Natural killer cell (primary cell): ENCODE results near the gene MYH14. TPM values are rescaled to one million over a fixed set of nuclear protein-coding genes. Genes with fewer than 3 reads are reported as not detected.

ENCODE experiments used
- ATAC-seq, 3 donors: fragments of 150-1000 bp in 2 of 3; fragments of 200-7000 bp in 1 of 3; cut with Tn5 transposase; 1 replicate in 1 of 3; 2 replicates in 2 of 3; pipeline ENCODE4 v1.10.0; 2021; ENCODE audit warnings: mild to moderate bottlenecking in 2 of 3, moderate library complexity in 2 of 3
- DNase-seq, 2 donors: peaks; one replicate each; pipeline versions ENCODE4 v3.0.0 to v3.0.0-alpha.2; 2013 to 2021; ENCODE audit warnings: mixed read lengths in 1 of 2
- H3K27ac ChIP-seq: one replicate; pipeline ENCODE4 v1.5.1; 2013; ENCODE audit warnings: mild to moderate bottlenecking, low read length
- H3K27me3 ChIP-seq: one replicate; pipeline ENCODE4 v1.6.1; 2013; ENCODE audit warnings: low read length; ENCODE audit not compliant: control insufficient read depth, insufficient read depth
- H3K36me3 ChIP-seq: one replicate; pipeline ENCODE4 v1.6.1; 2013; ENCODE audit warnings: low read length; ENCODE audit not compliant: control insufficient read depth, insufficient read depth
- H3K4me1 ChIP-seq: one replicate; pipeline ENCODE4 v1.6.1; 2013; ENCODE audit warnings: low read length; ENCODE audit not compliant: control insufficient read depth, insufficient read depth
- H3K4me3 ChIP-seq: one replicate; pipeline ENCODE4 v1.5.1; 2013; ENCODE audit warnings: low read length
- H3K9me3 ChIP-seq: one replicate; pipeline ENCODE4 v1.6.1; 2013; ENCODE audit warnings: low read length; ENCODE audit not compliant: control insufficient read depth, insufficient read depth
- H3K27ac Mint-ChIP-seq, 2 donors: one replicate each; pipeline ENCODE4 v1.8.0; 2022; ENCODE audit warnings: mild to moderate bottlenecking in 2 of 2, mixed read lengths in 2 of 2, moderate library complexity in 1 of 2
- H3K27me3 Mint-ChIP-seq, 2 donors: one replicate each; pipeline ENCODE4 v1.8.0; 2022; ENCODE audit warnings: low read depth in 2 of 2, mixed read lengths in 2 of 2
- H3K36me3 Mint-ChIP-seq: one replicate; pipeline ENCODE4 v1.8.0; 2022; ENCODE audit warnings: mixed read lengths
- H3K4me1 Mint-ChIP-seq, 2 donors: one replicate each; pipeline ENCODE4 v1.8.0; 2022; ENCODE audit warnings: mixed read lengths in 2 of 2
- H3K4me3 Mint-ChIP-seq: one replicate; pipeline ENCODE4 v1.8.0; 2022; ENCODE audit warnings: mild to moderate bottlenecking, moderate library complexity, mixed read lengths
- H3K9me3 Mint-ChIP-seq, 2 donors: one replicate each; pipeline ENCODE4 v1.8.0; 2022; ENCODE audit warnings: mixed read lengths in 2 of 2
- CTCF ChIP-seq: fragments of 200-600 bp; IDR thresholded peaks from one replicate; pipeline ENCODE4 v1.8.0; 2022; ENCODE audit warnings: antibody characterized with exemption
- WGBS: methylation state at CpG from one replicate; pipeline ENCODE4 v1.1.7; 2013; ENCODE audit warnings: missing lambda C conversion rate; ENCODE audit not compliant: insufficient coverage; 5-methylcytosine and 5-hydroxymethylcytosine counted together
- intact Hi-C: fragments of 100-400 bp; cut with micrococcal nuclease; formaldehyde crosslinking; loops from one replicate; pipeline ENCODE4 v1.14.2; 2022
- total RNA-seq, 4 donors: library from RNA; stranded (reverse); fragments of 120-200 nt in 1 of 4; gene quantifications; one replicate each; pipeline versions ENCODE4 v1.2.3 to v1.2.4, GENCODE V29; 2013 to 2022

MYH14 gene
- total RNA-seq, 3 donors from 2014 or later (not counting 1 experiment from before 2014, with no cell fraction given): not detected

- no peaks in the 10 kb centered on the region for H3K9me3 ChIP-seq
- DNase-seq (no peak), ATAC-seq (no peak)
- H3K4me1 ChIP-seq: no peaks in the 10 kb centered on the region
- H3K36me3 ChIP-seq: no peaks in the 10 kb centered on the region
- Mint-ChIP-seq H3K4me3 (no peak overlapping the region), H3K36me3 (no peaks in the 10 kb centered on the region), H3K27me3 (peaks cover 26 to 37% of the 10 kb centered on the region in 2 donors), H3K4me1 (no peaks in the 10 kb centered on the region), H3K9me3 (peaks cover 0 to 4% of the 10 kb centered on the region in 2 donors), H3K27ac (no peak overlapping the region)
- intact Hi-C loops: no loop called here
- 81% methylated on average over 3 of the region's 5 CpGs for WGBS
- H3K27ac ChIP-seq: no peak overlapping the region
- no peak overlapping the region for H3K4me3 ChIP-seq
- no peak for TF ChIP-seq CTCF
- no peaks in the 10 kb centered on the region for H3K27me3 ChIP-seq
Measured at GRCh38 chr19:50195224-50195623, 8.2 kb upstream of the MYH14 start.

DNA sequence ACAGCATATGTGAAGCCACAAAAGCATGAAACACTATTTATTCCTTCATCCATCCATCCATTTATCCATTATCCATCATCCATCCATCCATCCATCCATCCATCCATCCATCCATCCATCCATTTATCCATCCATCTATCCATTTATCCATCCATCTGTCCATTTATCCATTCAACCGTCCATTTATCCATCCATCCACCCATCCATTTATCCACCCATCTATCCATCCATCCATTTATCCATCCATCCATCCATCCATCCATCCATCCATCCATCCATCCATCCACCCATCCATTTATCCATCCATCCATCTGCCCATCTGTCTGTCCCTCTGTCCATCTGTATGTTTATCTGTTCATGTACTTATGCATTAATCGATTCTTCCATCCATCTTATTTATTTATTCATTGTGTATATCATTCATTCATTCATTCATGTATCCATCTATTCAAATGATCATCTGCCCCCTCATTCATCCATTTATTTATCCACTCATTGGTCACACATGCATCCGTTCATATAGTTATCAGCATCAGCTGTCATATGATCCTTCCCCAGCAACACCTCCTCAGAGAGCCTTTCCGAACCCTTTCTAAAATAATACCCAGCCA lies 7.0 kb upstream of the MYH14 start:
- DNase-seq: no peak
- Histone ChIP-seq H3K36me3 (no peaks in the 10 kb centered on the region), H3K9me3 (no peaks in the 10 kb centered on the region), H3K27ac (no peak overlapping the region), H3K4me3 (no peak overlapping the region), H3K4me1 (no peaks in the 10 kb centered on the region), H3K27me3 (no peaks in the 10 kb centered on the region)
- WGBS: 87% methylated on average over 4 of the region's 4 CpGs
- H3K27ac Mint-ChIP-seq: no peak overlapping the region
- intact Hi-C loops: no loop called here
- H3K4me3 Mint-ChIP-seq: no peak overlapping the region
- peaks cover 0 to 4% of the 10 kb centered on the region in 2 donors for H3K9me3 Mint-ChIP-seq
- H3K36me3 Mint-ChIP-seq: no peaks in the 10 kb centered on the region
- peaks cover 26 to 42% of the 10 kb centered on the region in 2 donors for H3K27me3 Mint-ChIP-seq
- ATAC-seq: no peak
- no peaks in the 10 kb centered on the region for H3K4me1 Mint-ChIP-seq
- no peak for TF ChIP-seq CTCF

- intact Hi-C loops: no loop called here
- no peak for ATAC-seq
- no peak for DNase-seq
- Histone ChIP-seq H3K36me3 (no peaks in the 10 kb centered on the region), H3K27me3 (peaks cover 3% of the 10 kb centered on the region), H3K27ac (no peak overlapping the region), H3K4me3 (no peak overlapping the region), H3K4me1 (no peaks in the 10 kb centered on the region), H3K9me3 (no peaks in the 10 kb centered on the region)
- no peak for TF ChIP-seq CTCF
- peaks cover 0 to 4% of the 10 kb centered on the region in 2 donors for H3K9me3 Mint-ChIP-seq
- H3K4me3 Mint-ChIP-seq: no peak overlapping the region
- H3K36me3 Mint-ChIP-seq: no peaks in the 10 kb centered on the region
- H3K27me3 Mint-ChIP-seq: peaks cover 31 to 50% of the 10 kb centered on the region in 2 donors
- 84% methylated on average over 3 of the region's 3 CpGs for WGBS
- no peaks in the 10 kb centered on the region for H3K4me1 Mint-ChIP-seq
- H3K27ac Mint-ChIP-seq: no peak overlapping the region
Measured at GRCh38 chr19:50197348-50197747, 6.1 kb upstream of the MYH14 start.
